GM10266 (cell line): ENCODE data around the gene TRMT61A.

Experiments
- DNase-seq: peaks from one replicate; pipeline ENCODE4 v3.0.0; 2012; ENCODE audit errors: extremely low spot score
- CTCF ChIP-seq: IDR thresholded peaks from 2 replicates; pipeline ENCODE4 v1.5.1; 2012; ENCODE audit warnings: mild to moderate bottlenecking, low read depth; ENCODE audit not compliant: control insufficient read depth, insufficient read depth; ENCODE audit errors: missing control alignments

The TRMT61A gene

GRCh38 chr14:103529383-103530365 is 678 bp downstream of the TRMT61A start:
- TF ChIP-seq CTCF: no peak
- no peak for DNase-seq

DNA sequence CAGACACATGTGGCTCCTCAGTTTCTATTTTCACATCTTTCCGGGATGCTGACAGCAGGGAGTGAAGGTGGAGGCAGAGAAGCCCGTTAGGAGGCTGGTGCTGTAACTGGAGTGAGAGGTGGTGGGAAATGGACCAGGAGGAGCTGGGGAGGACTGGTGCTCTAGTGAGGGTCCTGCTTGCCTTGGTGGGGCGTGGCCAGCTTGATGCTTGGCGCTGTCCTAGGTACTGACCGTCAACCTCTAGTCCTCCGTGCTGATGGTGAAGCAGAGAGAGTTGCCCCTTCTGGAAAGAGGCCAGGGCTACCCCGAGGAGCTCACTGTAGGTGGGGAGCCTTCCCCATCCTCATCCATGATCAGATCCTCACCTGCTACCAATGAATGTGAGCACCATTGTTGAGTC is 1.4 kb downstream of the TRMT61A start:
- DNase-seq: no peak
- no peak for TF ChIP-seq CTCF

- TF ChIP-seq CTCF: no peak
- DNase-seq: no peak
Measured at GRCh38 chr14:103530831-103531230, 1.8 kb downstream of the TRMT61A start.

DNA sequence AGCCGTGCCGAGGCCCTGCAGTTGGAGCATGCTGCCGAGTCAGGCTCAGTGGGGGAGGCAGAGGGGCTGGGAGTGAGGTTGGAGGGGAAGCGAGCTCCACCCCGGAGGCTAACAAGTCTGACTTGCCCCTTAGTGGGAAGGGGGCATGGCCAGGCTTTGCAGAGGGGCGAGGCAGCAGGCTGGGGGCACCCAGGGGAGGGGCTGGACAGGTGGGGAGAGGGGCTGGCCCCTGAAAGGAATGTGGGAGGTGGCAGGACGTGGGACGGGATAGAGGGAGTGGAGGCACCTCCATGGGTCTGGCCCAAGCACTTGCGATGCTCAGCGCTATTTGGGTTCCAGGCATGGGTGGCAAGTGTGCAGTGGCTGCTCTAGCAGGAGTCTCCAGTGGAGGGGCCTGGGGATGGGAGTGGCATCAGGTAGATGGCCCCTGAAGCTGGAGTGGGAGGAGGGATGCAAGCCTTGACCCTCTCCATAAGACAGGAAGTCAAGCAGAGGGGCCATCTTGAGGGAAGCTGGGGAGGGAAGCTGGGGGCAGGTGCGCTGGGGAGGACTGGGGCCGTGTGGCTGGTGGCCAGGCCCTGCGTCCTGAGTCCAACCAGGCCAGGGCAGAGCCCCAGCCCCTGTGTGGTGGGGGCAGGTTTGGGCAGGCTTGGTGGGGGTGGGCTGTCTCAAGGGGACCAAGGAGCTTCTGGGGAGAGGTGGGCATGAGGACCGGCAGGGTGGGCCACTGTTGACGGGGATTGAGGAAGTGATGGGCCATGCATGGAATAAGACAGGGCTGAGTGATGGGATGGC is 2.6 kb downstream of the TRMT61A start:
- no peak for DNase-seq
- TF ChIP-seq CTCF: no peak

DNA sequence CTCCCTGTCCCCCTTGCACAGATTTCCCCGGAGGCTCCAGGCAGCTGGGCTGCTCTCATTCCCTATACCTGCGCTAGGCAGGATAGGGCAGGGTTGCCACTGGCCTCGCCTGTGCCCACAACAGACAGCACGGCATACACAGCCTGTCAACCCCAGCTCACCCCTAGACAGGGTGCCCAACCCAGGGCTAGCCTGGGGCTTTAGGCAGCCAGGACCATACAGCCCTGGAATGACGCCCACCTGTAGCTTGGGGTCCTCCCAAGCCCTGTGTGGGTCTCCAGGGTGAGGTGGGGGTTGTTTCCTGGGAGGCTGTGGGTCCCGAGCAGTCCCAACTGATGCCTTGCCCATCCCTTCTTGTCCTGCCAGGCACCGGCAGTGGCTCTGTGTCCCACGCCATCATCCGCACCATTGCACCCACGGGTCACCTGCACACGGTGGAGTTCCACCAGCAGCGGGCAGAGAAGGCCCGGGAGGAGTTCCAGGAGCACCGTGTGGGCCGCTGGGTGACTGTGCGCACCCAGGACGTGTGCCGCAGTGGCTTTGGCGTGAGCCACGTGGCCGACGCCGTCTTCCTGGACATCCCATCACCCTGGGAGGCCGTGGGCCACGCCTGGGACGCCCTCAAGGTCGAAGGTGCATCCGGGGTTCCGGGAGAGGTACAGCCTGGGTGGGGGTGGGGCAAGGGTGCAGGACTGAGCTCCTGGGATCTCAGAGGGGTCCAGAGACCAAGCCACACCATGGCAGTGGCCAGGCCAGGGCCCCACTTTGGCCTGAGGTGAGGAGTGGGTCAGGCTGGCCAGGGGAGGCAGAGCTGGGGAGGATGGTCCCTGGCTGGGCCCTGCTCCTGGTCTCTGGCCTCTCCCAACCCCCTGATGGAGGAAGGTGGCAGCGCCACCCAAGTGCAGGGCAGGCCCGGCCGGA is 3.5 kb downstream of the TRMT61A start:
- no peak for DNase-seq
- TF ChIP-seq CTCF: no peak

DNA sequence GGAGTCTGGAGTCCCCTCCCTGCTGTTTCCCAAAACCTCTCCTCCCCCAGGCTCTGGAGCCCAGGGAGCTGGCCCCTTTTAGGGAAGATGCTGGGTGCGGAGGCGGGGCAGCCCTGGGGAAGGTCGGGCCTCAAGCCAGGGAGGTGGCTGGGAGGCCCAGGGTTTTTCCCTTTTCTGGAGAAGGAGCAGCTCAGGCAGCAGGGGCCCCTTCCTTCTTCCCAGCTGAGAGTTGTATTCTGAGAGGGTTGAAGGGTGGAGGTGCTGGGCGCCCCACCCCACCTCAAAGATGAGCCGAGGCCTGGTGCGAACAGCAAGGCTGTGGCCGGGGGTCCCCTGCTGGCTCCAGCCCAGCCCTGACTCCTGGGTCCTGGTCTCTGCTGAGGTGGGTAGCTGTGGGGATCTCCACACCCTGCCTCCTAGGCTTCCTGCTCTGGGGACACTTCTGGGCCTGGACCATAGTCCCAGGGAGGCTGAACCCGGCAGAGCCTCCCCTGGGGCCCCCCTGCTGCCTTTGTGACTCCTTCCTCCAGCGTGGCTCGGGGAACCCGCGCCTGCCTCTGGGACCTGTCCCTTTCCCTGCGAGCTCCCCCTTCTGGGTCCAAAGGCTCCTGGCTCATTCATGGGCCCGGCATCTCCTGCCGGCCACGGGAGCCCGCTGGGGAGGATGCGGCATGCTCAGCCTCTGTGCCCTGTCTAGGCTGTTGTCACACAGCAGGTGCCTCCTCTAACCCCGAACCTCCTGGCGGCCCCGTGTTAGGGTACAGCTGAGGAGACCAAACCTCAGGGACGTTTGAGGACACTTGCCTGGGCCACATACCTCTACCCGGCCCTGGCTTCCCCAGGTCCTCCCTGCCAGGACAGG is 4.4 kb downstream of the TRMT61A start:
- DNase-seq: no peak
- TF ChIP-seq CTCF: no peak
